Activated T-helper 2 cell treated with anti-CD3 and anti-CD28 coated beads, Interferon-gamma antibody, Interleukin-2, Interleukin-4, amounts not matched to agents 10 μg/mL and 5 μg/mL and 100 μg/mL, durations not matched to agents 14 hours and 24 hours and 36 hours (primary cell): ENCODE data around the gene NME5. TPM values are rescaled to one million over a fixed set of nuclear protein-coding genes. Genes with fewer than 3 reads are reported as not detected.
"Not testable (repeated sequence)": the region's sequence is repeated elsewhere in the genome, so short reads cannot be mapped to it uniquely, and the experiment has no call there.

ENCODE experiments used
- DNase-seq: peaks from one replicate; pipeline ENCODE4 v3.0.0; 2021; ENCODE audit warnings: low spot score
- H3K27ac Mint-ChIP-seq: one replicate; pipeline ENCODE4 v1.8.0; 2021; ENCODE audit warnings: mixed read lengths
- H3K27me3 Mint-ChIP-seq: one replicate; pipeline ENCODE4 v1.8.0; 2021; ENCODE audit warnings: low read depth, mixed read lengths
- H3K36me3 Mint-ChIP-seq: one replicate; pipeline ENCODE4 v1.8.0; 2021; ENCODE audit warnings: low read depth, mixed read lengths
- H3K4me1 Mint-ChIP-seq: one replicate; pipeline ENCODE4 v1.8.0; 2021; ENCODE audit warnings: low read depth, mixed read lengths
- H3K4me3 Mint-ChIP-seq: one replicate; pipeline ENCODE4 v1.8.0; 2021; ENCODE audit warnings: low read depth, mild to moderate bottlenecking, moderate library complexity, mixed read lengths
- H3K9me3 Mint-ChIP-seq: one replicate; pipeline ENCODE4 v1.8.0; 2021; ENCODE audit warnings: mixed read lengths
- intact Hi-C: fragments of 100-400 bp; cut with micrococcal nuclease; formaldehyde crosslinking; loops from one replicate; pipeline ENCODE4 v1.15.1; 2023
- total RNA-seq: library from RNA; stranded (reverse); gene quantifications from 2 replicates; pipeline ENCODE4 v1.2.3, GENCODE V29; 2022

The NME5 gene
- total RNA-seq, 1 donor from 2014 or later, result not detected

GRCh38 chr5:138093036-138093435 is 46.2 kb downstream of the NME5 start:
- H3K36me3 Mint-ChIP-seq, result no peaks in the 10 kb centered on the region
- DNase-seq, result no peak
- no peaks in the 10 kb centered on the region for H3K27me3 Mint-ChIP-seq
- peaks cover 35% of the 10 kb centered on the region for H3K4me1 Mint-ChIP-seq
- intact Hi-C loops, result no loop called here
- H3K9me3 Mint-ChIP-seq, result no peaks in the 10 kb centered on the region
- H3K4me3 Mint-ChIP-seq, result no peak overlapping the region
- H3K27ac Mint-ChIP-seq, result no peak overlapping the region

GRCh38 chr5:138092301-138092700 is 46.9 kb downstream of the NME5 start:
- Mint-ChIP-seq H3K27ac (no peak overlapping the region), H3K36me3 (no peaks in the 10 kb centered on the region), H3K9me3 (no peaks in the 10 kb centered on the region), H3K4me3 (no peak overlapping the region), H3K27me3 (no peaks in the 10 kb centered on the region), H3K4me1 (peaks cover 32% of the 10 kb centered on the region)
- intact Hi-C loops, result no loop called here
- DNase-seq, result no peak

- H3K9me3 Mint-ChIP-seq, result no peaks in the 10 kb centered on the region
- no peak overlapping the region for H3K27ac Mint-ChIP-seq
- no peak for DNase-seq
- intact Hi-C loops, result no loop called here
- no peaks in the 10 kb centered on the region for H3K27me3 Mint-ChIP-seq
- peaks cover 28% of the 10 kb centered on the region for H3K4me1 Mint-ChIP-seq
- H3K36me3 Mint-ChIP-seq, result no peaks in the 10 kb centered on the region
- H3K4me3 Mint-ChIP-seq, result no peak overlapping the region
Measured at GRCh38 chr5:138091685-138092084, 47.5 kb downstream of the NME5 start.

- intact Hi-C loops, result no loop called here
- Mint-ChIP-seq H3K4me1 (peaks cover 12% of the 10 kb centered on the region), H3K9me3 (no peaks in the 10 kb centered on the region), H3K27ac (no peak within 1 kb of the TSS), H3K27me3 (no peaks in the 10 kb centered on the region), H3K36me3 (no peaks in the 10 kb centered on the region), H3K4me3 (no peak within 1 kb of the TSS)
- no peak for DNase-seq
Measured at GRCh38 chr5:138083702-138084101, 55.5 kb downstream of the NME5 start, which contains the start of gene WNT8A. Gene WNT8A, plus strand, starts transcription at chr5:138084033. Its CDS starts 95 bp downstream, at chr5:138084128.

GRCh38 chr5:138082033-138082432 is 57.2 kb downstream of the NME5 start:
- H3K4me1 Mint-ChIP-seq, result peaks cover 12% of the 10 kb centered on the region
- H3K4me3 Mint-ChIP-seq, result no peak overlapping the region
- H3K27me3 Mint-ChIP-seq, result no peaks in the 10 kb centered on the region
- no peak for DNase-seq
- no peak overlapping the region for H3K27ac Mint-ChIP-seq
- no peaks in the 10 kb centered on the region for H3K9me3 Mint-ChIP-seq
- H3K36me3 Mint-ChIP-seq, result no peaks in the 10 kb centered on the region
- intact Hi-C loops, result no loop called here

- intact Hi-C loops, result no loop called here
- Mint-ChIP-seq H3K9me3 (no peaks in the 10 kb centered on the region), H3K36me3 (no peaks in the 10 kb centered on the region), H3K27me3 (no peaks in the 10 kb centered on the region), H3K27ac (no peak overlapping the region), H3K4me3 (no peak overlapping the region), H3K4me1 (peaks cover 12% of the 10 kb centered on the region)
- DNase-seq, result no peak
Measured at GRCh38 chr5:138078006-138078643, 61.1 kb downstream of the NME5 start.

GRCh38 chr5:138077064-138077696 is 62.0 kb downstream of the NME5 start:
- Mint-ChIP-seq H3K27me3 (no peaks in the 10 kb centered on the region), H3K4me3 (no peak overlapping the region), H3K9me3 (no peaks in the 10 kb centered on the region), H3K27ac (no peak overlapping the region), H3K4me1 (peaks cover 12% of the 10 kb centered on the region), H3K36me3 (no peaks in the 10 kb centered on the region)
- peak; percentile 19 for DNase-seq
- intact Hi-C loops, result loop anchor here (1.0 kb wide), 1 partner anchor 56 kb away; no protein-coding TSS in a partner anchor

- H3K36me3 Mint-ChIP-seq, H3K9me3 Mint-ChIP-seq, H3K4me3 Mint-ChIP-seq, H3K27me3 Mint-ChIP-seq, H3K27ac Mint-ChIP-seq, intact Hi-C loops, DNase-seq, H3K4me1 Mint-ChIP-seq: not testable (repeated sequence)
Measured at GRCh38 chr5:138070026-138070425, 69.2 kb downstream of the NME5 start.

- peaks cover 7% of the 10 kb centered on the region for H3K4me1 Mint-ChIP-seq
- intact Hi-C loops, result loop anchor here (1.0 to 5.0 kb wide), 3 partner anchors 33 to 440 kb away; no protein-coding TSS in a partner anchor
- DNase-seq, result peak; percentile 48
- H3K27me3 Mint-ChIP-seq, result no peaks in the 10 kb centered on the region
- H3K9me3 Mint-ChIP-seq, result no peaks in the 10 kb centered on the region
- H3K27ac Mint-ChIP-seq, result no peak overlapping the region
- no peak overlapping the region for H3K4me3 Mint-ChIP-seq
- no peaks in the 10 kb centered on the region for H3K36me3 Mint-ChIP-seq
Measured at GRCh38 chr5:138068742-138069600, 70.3 kb downstream of the NME5 start.

- no peaks in the 10 kb centered on the region for H3K27me3 Mint-ChIP-seq
Measured at GRCh38 chr5:138067945-138068344, 71.3 kb downstream of the NME5 start.

More at GRCh38 chr5:138067945-138068344, 71.3 kb downstream of the NME5 start:
- no peaks in the 10 kb centered on the region for H3K36me3 Mint-ChIP-seq
- no peak for DNase-seq
- no peak overlapping the region for H3K27ac Mint-ChIP-seq
- H3K4me1 Mint-ChIP-seq, result peaks cover 7% of the 10 kb centered on the region
- H3K4me3 Mint-ChIP-seq, result no peak overlapping the region
- H3K9me3 Mint-ChIP-seq, result no peaks in the 10 kb centered on the region
- intact Hi-C loops, result loop anchor here (1.0 to 5.0 kb wide), 3 partner anchors 32 to 439 kb away; no protein-coding TSS in a partner anchor
